Measurements from ENCODE around the gene CD3G. TPM values are rescaled to one million over a fixed set of nuclear protein-coding genes. Genes with fewer than 3 reads are reported as not detected.

Gene CD3G
- total RNA-seq, 3 donors from 2014 or later, result 0.80 to 122 (median 1.2) TPM

- H3K27ac ChIP-seq, result no peak overlapping the region
- peaks cover 16% of the 10 kb centered on the region for H3K36me3 ChIP-seq
- intact Hi-C loops (cut with DNase I; ENCODE audit: low total_unique reads), result no loop called here
- TF ChIP-seq POLR2A (IDR thresholded peaks at IDR 0.05), result no peak
- TF ChIP-seq POLR2AphosphoS5 (IDR thresholded peaks at IDR 0.05), result no peak
- no peak for TF ChIP-seq CTCF (IDR thresholded peaks at IDR 0.05)
- H3K4me3 ChIP-seq, result no peak overlapping the region
- H3K9me3 ChIP-seq, result no peaks in the 10 kb centered on the region
- H3K4me1 ChIP-seq, result no peaks in the 10 kb centered on the region
- no peak for DNase-seq (ENCODE audit: low spot score in 2 of 2)
- no peaks in the 10 kb centered on the region for H3K27me3 ChIP-seq
These were observed 39.5 kb downstream of the CD3G start for GRCh38 chr11:118383657-118384056.

GRCh38 chr11:118396097-118396501 lies 52.0 kb downstream of the CD3G start:
- no peaks in the 10 kb centered on the region for H3K27me3 ChIP-seq
- TF ChIP-seq POLR2A (IDR thresholded peaks at IDR 0.05) (no peak), CTCF (IDR thresholded peaks at IDR 0.05) (no peak), POLR2AphosphoS5 (IDR thresholded peaks at IDR 0.05) (no peak)
- no peaks in the 10 kb centered on the region for H3K4me1 ChIP-seq
- H3K9me3 ChIP-seq, result no peaks in the 10 kb centered on the region
- no peak overlapping the region for H3K4me3 ChIP-seq
- DNase-seq (ENCODE audit: low spot score in 2 of 2), result no peak
- intact Hi-C loops (cut with DNase I; ENCODE audit: low total_unique reads), result no loop called here
- H3K27ac ChIP-seq, result no peak overlapping the region
- H3K36me3 ChIP-seq, result peaks cover 9% of the 10 kb centered on the region

- intact Hi-C loops (cut with DNase I; ENCODE audit: low total_unique reads), result no loop called here
- no peak for DNase-seq (ENCODE audit: low spot score in 2 of 2)
- H3K4me1 ChIP-seq, result no peaks in the 10 kb centered on the region
- H3K27me3 ChIP-seq, result no peaks in the 10 kb centered on the region
- no peak for TF ChIP-seq CTCF (IDR thresholded peaks at IDR 0.05)
- no peak for TF ChIP-seq POLR2A (IDR thresholded peaks at IDR 0.05)
- TF ChIP-seq POLR2AphosphoS5 (IDR thresholded peaks at IDR 0.05), result no peak
- no peak overlapping the region for H3K4me3 ChIP-seq
- H3K9me3 ChIP-seq, result no peaks in the 10 kb centered on the region
- peaks cover 5% of the 10 kb centered on the region for H3K36me3 ChIP-seq
- H3K27ac ChIP-seq, result no peak overlapping the region
These were observed 53.3 kb downstream of the CD3G start for GRCh38 chr11:118397448-118397847.

- no peaks in the 10 kb centered on the region for H3K36me3 ChIP-seq
- H3K4me1 ChIP-seq, result peaks cover 7 to 11% of the 10 kb centered on the region in 2 donors
- TF ChIP-seq POLR2AphosphoS5 (IDR thresholded peaks at IDR 0.05) (no peak), POLR2A (IDR thresholded peaks at IDR 0.05) (no peak), CTCF (IDR thresholded peaks at IDR 0.05) (no peak)
- DNase-seq (ENCODE audit: low spot score in 2 of 2), result no peak
- no peak overlapping the region for H3K4me3 ChIP-seq
- no peaks in the 10 kb centered on the region for H3K9me3 ChIP-seq
- peak overlapping the region; percentile 0 to 14 for H3K27ac ChIP-seq
- intact Hi-C loops (cut with DNase I; ENCODE audit: low total_unique reads), result no loop called here
- H3K27me3 ChIP-seq, result no peaks in the 10 kb centered on the region
These were observed 54.8 kb downstream of the CD3G start for GRCh38 chr11:118398791-118399559.

GRCh38 chr11:118401151-118401879 lies 57.2 kb downstream of the CD3G start, which contains the start of gene ATP5MG:
ATP5MG (plus strand) TSS chr11:118401606; CDS start chr11:118401666, 60 bp downstream.
- Histone ChIP-seq H3K36me3 (no peaks in the 10 kb centered on the region), H3K4me3 (peak within 1 kb of the TSS; percentile 81 to 98 (median 86)), H3K9me3 (no peaks in the 10 kb centered on the region), H3K27ac (peak within 1 kb of the TSS; percentile 83 to 87), H3K4me1 (peaks cover 7 to 11% of the 10 kb centered on the region in 2 donors), H3K27me3 (no peaks in the 10 kb centered on the region)
- DNase-seq (ENCODE audit: low spot score in 2 of 2), result peak; percentile 61 to 83
- intact Hi-C loops (cut with DNase I; ENCODE audit: low total_unique reads), result no loop called here
- TF ChIP-seq POLR2AphosphoS5 (IDR thresholded peaks at IDR 0.05), result peak; percentile 40 to 55 (median 52)
- peak; percentile 10 for TF ChIP-seq POLR2A (IDR thresholded peaks at IDR 0.05)
- TF ChIP-seq CTCF (IDR thresholded peaks at IDR 0.05), result no peak

Data from breast epithelium (tissue), 4 donors.